Panc1 (cell line): ENCODE results near the gene CDC6. TPM values are rescaled to one million over a fixed set of nuclear protein-coding genes. Genes with fewer than 3 reads are reported as not detected.

Experiments used
- ATAC-seq: fragments of 200-7000 bp; cut with Tn5 transposase; 2 replicates; pipeline ENCODE4 v1.9.1; 2020; ENCODE audit warnings: mild to moderate bottlenecking, moderate library complexity
- BruUV-seq: library from RNA; stranded (reverse); fragments of 400-500 nt; replicated peaks from 2 replicates; lab custom pipeline; 2021; lab: Mats Ljungman, UMichigan
- CTCF ChIA-PET: fragments of 300-600 bp; sonication (Branson Sonifier 250); formaldehyde crosslinking; loops from one replicate; lab custom pipeline; 2022; ENCODE audit warnings: antibody characterized with exemption; lab: Charles Lee
- POLR2A ChIA-PET: fragments of 300-600 bp; sonication (Branson Sonifier 250); formaldehyde crosslinking; loops from one replicate; lab custom pipeline; 2022; ENCODE audit warnings: antibody characterized with exemption; lab: Charles Lee
- DNase-seq: peaks from one replicate; pipeline ENCODE4 v3.0.0-alpha.2; 2010; ENCODE audit warnings: low read depth, low spot score
- H3K27ac ChIP-seq: 2 replicates; pipeline ENCODE4 v1.5.1; 2011; ENCODE audit warnings: mild to moderate bottlenecking, low read length, inconsistent platforms
- H3K27me3 ChIP-seq: fragments of 200-500 bp; sonication (Bioruptor generic); 2 replicates; pipeline ENCODE4 v1.6.0; 2014; ENCODE audit warnings: low read length, inconsistent platforms; ENCODE audit not compliant: control insufficient read depth, insufficient read depth
- H3K36me3 ChIP-seq: fragments of 200-500 bp; sonication (Bioruptor generic); 2 replicates; pipeline ENCODE4 v1.5.1; 2014; ENCODE audit warnings: inconsistent platforms, mild to moderate bottlenecking, low read length, moderate library complexity; ENCODE audit not compliant: control insufficient read depth, insufficient read depth
- H3K4me1 ChIP-seq: 2 replicates; pipeline ENCODE4 v1.5.1; 2011; ENCODE audit warnings: inconsistent platforms, mild to moderate bottlenecking, low read length, moderate library complexity; ENCODE audit not compliant: control insufficient read depth, insufficient read depth
- H3K4me3 ChIP-seq, 2 experiments: 2 replicates each; pipeline ENCODE4 v1.5.1; 2011 to 2012; ENCODE audit warnings: low read depth in 2 of 2, low read length in 2 of 2, mild to moderate bottlenecking in 2 of 2, inconsistent platforms in 1 of 2, moderate library complexity in 1 of 2
- H3K9me3 ChIP-seq: fragments of 200-500 bp; sonication (Bioruptor generic); 2 replicates; pipeline ENCODE4 v1.5.1; 2014; ENCODE audit warnings: low read depth, mild to moderate bottlenecking, inconsistent platforms, low read length, moderate library complexity; ENCODE audit not compliant: control insufficient read depth, insufficient read depth
- POLR2AphosphoS5 ChIP-seq: IDR thresholded peaks from 2 replicates; pipeline ENCODE4 v1.6.1; 2012; ENCODE audit warnings: mild to moderate bottlenecking, low read depth, low read length, moderate library complexity
- SIN3A ChIP-seq: IDR thresholded peaks from 2 replicates; pipeline ENCODE4 v1.6.1; 2012; ENCODE audit warnings: low read depth, mild to moderate bottlenecking, low read length, moderate library complexity, borderline replicate concordance; ENCODE audit not compliant: insufficient read depth
- TCF7L2 ChIP-seq: IDR thresholded peaks from 2 replicates; pipeline ENCODE4 v1.6.1; 2011; ENCODE audit warnings: mild to moderate bottlenecking, low read depth, low read length, inconsistent platforms
- in situ Hi-C: cut with HindIII; loops from 2 replicates; pipeline ENCODE4 v1.10.0; 2016; ENCODE audit warnings: low sequenced_read_pairs, low pct_unique_long_range_greater_than_20kb
- intact Hi-C: fragments of 100-400 bp; cut with micrococcal nuclease; formaldehyde crosslinking; loops from one replicate; pipeline ENCODE4 v1.10.0; 2022; ENCODE audit not compliant: unreplicated experiment
- total RNA-seq: library from RNA; stranded (reverse); gene quantifications from one replicate; pipeline ENCODE4 v1.2.1, GENCODE V29; 2021; ENCODE audit not compliant: unreplicated experiment
- TF ChIP-seq, protein P1 (sequence below), 2 experiments: IDR thresholded peaks; 2 replicates each; pipeline ENCODE4 v1.6.1; 2011 to 2012; ENCODE audit warnings: low read depth in 2 of 2, control low read depth in 1 of 2, low read length in 1 of 2, mild to moderate bottlenecking in 1 of 2, moderate library complexity in 1 of 2; ENCODE audit not compliant: insufficient read depth in 1 of 2
- TF ChIP-seq, protein P2 (sequence below): fragments of 450-650 bp; IDR thresholded peaks from 2 replicates; pipeline ENCODE4 v1.5.1; 2017; ENCODE audit warnings: mild to moderate bottlenecking

Gene CDC6
- total RNA-seq, 1 experiment from 2014 or later, result 66.3 TPM

DNA sequence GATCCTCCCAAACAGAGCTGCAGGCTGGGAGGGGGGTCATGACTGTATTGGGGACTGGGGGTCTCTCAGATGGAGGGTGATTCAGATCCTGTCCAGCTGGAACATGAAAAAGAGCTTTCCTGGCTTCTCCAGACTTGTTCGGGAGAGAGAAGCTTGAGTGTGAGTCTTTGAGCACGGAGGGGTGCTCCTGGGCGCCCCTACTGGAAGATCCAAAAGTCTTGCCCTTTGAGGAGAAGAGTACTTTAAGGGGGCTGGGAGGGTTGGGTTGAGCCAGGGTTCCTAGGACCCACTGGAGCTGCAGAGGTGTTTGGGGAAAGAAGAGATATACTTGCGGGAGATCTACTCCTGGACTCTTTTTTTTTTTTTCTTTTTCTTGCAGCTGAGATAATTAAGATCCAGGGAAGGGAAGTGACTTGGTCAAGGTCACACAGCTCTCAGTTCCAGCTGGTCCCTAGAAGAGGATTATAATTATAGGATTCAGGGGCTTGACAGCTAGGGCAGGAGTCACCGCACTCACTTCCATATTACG lies 29.7 kb downstream of the CDC6 start:
- Histone ChIP-seq H3K27ac (peak overlapping the region; percentile 85), H3K9me3 (no peaks in the 10 kb centered on the region), H3K4me1 (peaks cover 77% of the 10 kb centered on the region), H3K4me3 (peak overlapping the region; percentile 72 to 87), H3K36me3 (no peaks in the 10 kb centered on the region; the same call in 1 of the 2 replicates), H3K27me3 (no peaks in the 10 kb centered on the region)
- ATAC-seq, result peak; percentile 45
- in situ Hi-C loops, result no loop called here
- TSS peak; percentile 94 for BruUV-seq
- intact Hi-C loops, result no loop called here
- TF ChIP-seq, protein P1, sequence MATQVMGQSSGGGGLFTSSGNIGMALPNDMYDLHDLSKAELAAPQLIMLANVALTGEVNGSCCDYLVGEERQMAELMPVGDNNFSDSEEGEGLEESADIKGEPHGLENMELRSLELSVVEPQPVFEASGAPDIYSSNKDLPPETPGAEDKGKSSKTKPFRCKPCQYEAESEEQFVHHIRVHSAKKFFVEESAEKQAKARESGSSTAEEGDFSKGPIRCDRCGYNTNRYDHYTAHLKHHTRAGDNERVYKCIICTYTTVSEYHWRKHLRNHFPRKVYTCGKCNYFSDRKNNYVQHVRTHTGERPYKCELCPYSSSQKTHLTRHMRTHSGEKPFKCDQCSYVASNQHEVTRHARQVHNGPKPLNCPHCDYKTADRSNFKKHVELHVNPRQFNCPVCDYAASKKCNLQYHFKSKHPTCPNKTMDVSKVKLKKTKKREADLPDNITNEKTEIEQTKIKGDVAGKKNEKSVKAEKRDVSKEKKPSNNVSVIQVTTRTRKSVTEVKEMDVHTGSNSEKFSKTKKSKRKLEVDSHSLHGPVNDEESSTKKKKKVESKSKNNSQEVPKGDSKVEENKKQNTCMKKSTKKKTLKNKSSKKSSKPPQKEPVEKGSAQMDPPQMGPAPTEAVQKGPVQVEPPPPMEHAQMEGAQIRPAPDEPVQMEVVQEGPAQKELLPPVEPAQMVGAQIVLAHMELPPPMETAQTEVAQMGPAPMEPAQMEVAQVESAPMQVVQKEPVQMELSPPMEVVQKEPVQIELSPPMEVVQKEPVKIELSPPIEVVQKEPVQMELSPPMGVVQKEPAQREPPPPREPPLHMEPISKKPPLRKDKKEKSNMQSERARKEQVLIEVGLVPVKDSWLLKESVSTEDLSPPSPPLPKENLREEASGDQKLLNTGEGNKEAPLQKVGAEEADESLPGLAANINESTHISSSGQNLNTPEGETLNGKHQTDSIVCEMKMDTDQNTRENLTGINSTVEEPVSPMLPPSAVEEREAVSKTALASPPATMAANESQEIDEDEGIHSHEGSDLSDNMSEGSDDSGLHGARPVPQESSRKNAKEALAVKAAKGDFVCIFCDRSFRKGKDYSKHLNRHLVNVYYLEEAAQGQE (IDR thresholded peaks at IDR 0.05; ENCODE audit: insufficient read depth in 1 of 2, low read depth in 2 of 2, low read length in 1 of 2), result no peak
- TF ChIP-seq SIN3A (0 out of 2 replicates have a peak, but pooled peaks have one; percentile 62), POLR2AphosphoS5 (0 out of 2 replicates have a peak, but pooled peaks have one; percentile 15), TCF7L2 (no peak)
- TF ChIP-seq, protein P2, sequence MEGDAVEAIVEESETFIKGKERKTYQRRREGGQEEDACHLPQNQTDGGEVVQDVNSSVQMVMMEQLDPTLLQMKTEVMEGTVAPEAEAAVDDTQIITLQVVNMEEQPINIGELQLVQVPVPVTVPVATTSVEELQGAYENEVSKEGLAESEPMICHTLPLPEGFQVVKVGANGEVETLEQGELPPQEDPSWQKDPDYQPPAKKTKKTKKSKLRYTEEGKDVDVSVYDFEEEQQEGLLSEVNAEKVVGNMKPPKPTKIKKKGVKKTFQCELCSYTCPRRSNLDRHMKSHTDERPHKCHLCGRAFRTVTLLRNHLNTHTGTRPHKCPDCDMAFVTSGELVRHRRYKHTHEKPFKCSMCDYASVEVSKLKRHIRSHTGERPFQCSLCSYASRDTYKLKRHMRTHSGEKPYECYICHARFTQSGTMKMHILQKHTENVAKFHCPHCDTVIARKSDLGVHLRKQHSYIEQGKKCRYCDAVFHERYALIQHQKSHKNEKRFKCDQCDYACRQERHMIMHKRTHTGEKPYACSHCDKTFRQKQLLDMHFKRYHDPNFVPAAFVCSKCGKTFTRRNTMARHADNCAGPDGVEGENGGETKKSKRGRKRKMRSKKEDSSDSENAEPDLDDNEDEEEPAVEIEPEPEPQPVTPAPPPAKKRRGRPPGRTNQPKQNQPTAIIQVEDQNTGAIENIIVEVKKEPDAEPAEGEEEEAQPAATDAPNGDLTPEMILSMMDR, result no peak; the same call in 1 of the 2 replicates
- ChIA-PET CTCF (interaction anchor here (0.6 to 2.1 kb wide), 16 partner anchors 9 to 335 kb away, joined by 3 to 18 read pairs (median 6); partner anchors contain the start of gene RARA), POLR2A (interaction anchor here (0.6 to 0.8 kb wide), 3 partner anchors 8 to 725 kb away, joined by 3 to 11 read pairs (median 6); no protein-coding TSS in a partner anchor)
- no peak for DNase-seq

DNA sequence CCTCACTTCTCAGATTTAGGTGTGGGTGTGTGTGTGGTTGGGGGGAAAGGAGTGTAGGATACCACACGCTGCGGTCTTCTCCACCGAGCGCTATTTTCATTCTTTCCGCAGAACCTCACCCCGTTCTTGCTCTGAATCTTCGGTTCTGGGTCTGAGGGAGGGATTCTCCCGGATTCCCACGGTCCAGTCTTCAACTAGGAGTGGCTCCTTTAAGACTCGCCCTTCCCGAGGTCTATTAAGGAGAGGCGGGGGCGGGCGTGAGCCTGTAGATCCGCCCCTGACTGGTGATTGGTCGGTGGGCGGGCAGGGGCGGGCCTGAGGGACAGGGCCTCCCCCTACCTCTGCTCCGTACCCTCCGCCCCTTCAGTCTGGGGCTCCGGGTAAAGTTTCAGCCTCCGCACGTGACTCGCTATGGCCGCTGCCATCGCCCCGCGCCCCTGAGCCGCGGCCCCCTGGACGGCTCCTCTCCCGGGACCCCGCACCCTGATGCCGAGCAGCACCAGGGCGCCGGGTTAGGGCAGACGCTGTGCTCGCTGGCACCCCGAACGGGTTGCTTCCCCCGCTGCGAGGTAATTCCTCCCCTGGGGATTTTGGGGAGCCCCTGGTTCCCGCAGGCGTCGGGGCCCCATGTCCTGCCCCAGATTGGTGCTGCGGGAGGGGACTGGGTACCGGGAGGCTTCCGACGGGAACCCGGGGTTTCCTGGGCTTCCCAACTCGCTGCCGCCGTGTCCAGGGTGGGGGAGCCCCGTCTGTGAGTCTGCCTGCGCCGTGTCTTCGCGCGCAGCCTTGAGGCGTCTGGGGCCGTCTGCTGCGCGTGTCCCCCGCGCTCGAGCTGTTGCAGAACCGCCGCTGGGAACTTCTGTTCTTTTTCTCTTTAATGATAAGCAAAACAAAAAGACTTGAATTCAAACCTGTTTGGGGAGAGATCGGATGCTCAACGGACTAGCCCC lies 30.5 kb downstream of the CDC6 start:
- peak overlapping the region; percentile 91 for H3K27ac ChIP-seq
- intact Hi-C loops, result no loop called here
- in situ Hi-C loops, result no loop called here

More for the DNA sequence above, 30.5 kb downstream of the CDC6 start:
- TF ChIP-seq, protein P2, result no peak
- TF ChIP-seq POLR2AphosphoS5, result peak; percentile 31
- ATAC-seq (peak; percentile 83), DNase-seq (no peak)
- Histone ChIP-seq H3K4me1 (peaks cover 77% of the 10 kb centered on the region), H3K27me3 (no peaks in the 10 kb centered on the region), H3K4me3 (peak overlapping the region; percentile 72 to 87), H3K9me3 (no peaks in the 10 kb centered on the region), H3K36me3 (no peaks in the 10 kb centered on the region; the same call in 1 of the 2 replicates)
- no TSS peak for BruUV-seq
- CTCF ChIA-PET, result interaction anchor here (0.6 to 2.1 kb wide), 9 partner anchors 10 to 336 kb away, joined by 3 to 18 read pairs (median 5); no protein-coding TSS in a partner anchor
- POLR2A ChIA-PET, result no interaction called here
